OCI-LY7 (cell line): ENCODE data around the gene COP1.

ENCODE experiments used
- EZH2phosphoT487 ChIP-seq: fragments of 200-600 bp; sonication (generic); IDR thresholded peaks from 2 replicates; pipeline ENCODE4 v1.6.1; 2018; ENCODE audit warnings: low read depth, borderline replicate concordance, mild to moderate bottlenecking, mixed run types, antibody characterized with exemption, low read length, moderate library complexity, mixed read lengths
- TF ChIP-seq, protein P1 (sequence below): fragments of 200-600 bp; sonication (generic); conservative IDR thresholded peaks from 2 replicates; pipeline ENCODE4 v1.5.1; 2014; ENCODE audit warnings: mild to moderate bottlenecking, antibody characterized with exemption, low read length, moderate library complexity, mixed read lengths

DNA sequence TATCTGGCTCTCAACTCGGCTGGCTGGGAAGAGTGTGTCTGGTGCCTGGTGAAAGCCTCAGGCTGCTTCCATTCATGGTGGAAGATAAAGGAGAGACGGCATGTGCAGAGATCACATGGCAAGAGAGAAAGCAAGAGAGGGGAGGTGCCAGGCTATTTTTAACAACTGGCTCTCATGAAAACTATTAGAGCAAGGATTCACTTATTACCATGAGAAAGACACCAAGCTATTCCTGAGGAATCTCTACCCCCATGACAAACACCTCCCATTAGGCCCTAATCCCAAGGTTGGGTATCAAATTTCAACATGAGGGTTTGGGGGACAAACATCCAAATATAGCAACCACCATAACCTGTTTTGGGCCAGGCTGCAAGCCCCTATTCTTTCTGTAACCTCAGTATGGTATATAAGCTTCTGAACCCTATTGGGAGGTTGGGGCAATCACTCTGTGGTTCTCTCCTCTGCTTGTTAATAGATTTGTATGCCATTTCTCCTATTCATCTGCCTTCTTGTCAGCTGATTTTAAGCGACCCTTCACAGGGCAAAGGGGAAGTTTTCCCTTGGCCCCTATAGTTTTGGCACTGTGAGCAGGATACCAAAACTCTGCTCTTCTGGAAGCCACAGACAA lies 284.7 kb downstream of the COP1 start:
- TF ChIP-seq, protein P1, sequence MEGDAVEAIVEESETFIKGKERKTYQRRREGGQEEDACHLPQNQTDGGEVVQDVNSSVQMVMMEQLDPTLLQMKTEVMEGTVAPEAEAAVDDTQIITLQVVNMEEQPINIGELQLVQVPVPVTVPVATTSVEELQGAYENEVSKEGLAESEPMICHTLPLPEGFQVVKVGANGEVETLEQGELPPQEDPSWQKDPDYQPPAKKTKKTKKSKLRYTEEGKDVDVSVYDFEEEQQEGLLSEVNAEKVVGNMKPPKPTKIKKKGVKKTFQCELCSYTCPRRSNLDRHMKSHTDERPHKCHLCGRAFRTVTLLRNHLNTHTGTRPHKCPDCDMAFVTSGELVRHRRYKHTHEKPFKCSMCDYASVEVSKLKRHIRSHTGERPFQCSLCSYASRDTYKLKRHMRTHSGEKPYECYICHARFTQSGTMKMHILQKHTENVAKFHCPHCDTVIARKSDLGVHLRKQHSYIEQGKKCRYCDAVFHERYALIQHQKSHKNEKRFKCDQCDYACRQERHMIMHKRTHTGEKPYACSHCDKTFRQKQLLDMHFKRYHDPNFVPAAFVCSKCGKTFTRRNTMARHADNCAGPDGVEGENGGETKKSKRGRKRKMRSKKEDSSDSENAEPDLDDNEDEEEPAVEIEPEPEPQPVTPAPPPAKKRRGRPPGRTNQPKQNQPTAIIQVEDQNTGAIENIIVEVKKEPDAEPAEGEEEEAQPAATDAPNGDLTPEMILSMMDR, result no peak
- no peak for TF ChIP-seq EZH2phosphoT487
